Raji (cell line): ENCODE data around the gene MRPS16.

Source experiments
- POLR2A ChIP-seq: IDR thresholded peaks from 2 replicates; pipeline ENCODE4 v1.6.1; 2011; ENCODE audit warnings: low read depth, low read length, control low read depth; ENCODE audit not compliant: insufficient read depth

MRPS16 gene

GRCh38 chr10:73247509-73248258 is 4.8 kb downstream of the MRPS16 start:
- TF ChIP-seq POLR2A, result no peak

GRCh38 chr10:73246646-73247508 is 5.6 kb downstream of the MRPS16 start, which contains the start of gene DNAJC9:
Gene DNAJC9, minus strand, starts transcription at chr10:73247255. Its CDS starts 66 bp downstream, at chr10:73247189.
- TF ChIP-seq POLR2A, result peak; percentile 98

- TF ChIP-seq POLR2A, result no peak
Observed at GRCh38 chr10:73246322-73246645, 6.2 kb downstream of the MRPS16 start.

- TF ChIP-seq POLR2A, result no peak
Observed at GRCh38 chr10:73244866-73245477, 7.5 kb downstream of the MRPS16 start.

- no peak for TF ChIP-seq POLR2A
Observed at GRCh38 chr10:73239908-73240307, 12.5 kb downstream of the MRPS16 start.

GRCh38 chr10:73238990-73239566 is 13.4 kb downstream of the MRPS16 start:
- no peak for TF ChIP-seq POLR2A

GRCh38 chr10:73234695-73235094 is 17.7 kb downstream of the MRPS16 start:
- no peak for TF ChIP-seq POLR2A

GRCh38 chr10:73233883-73234282 is 18.6 kb downstream of the MRPS16 start:
- no peak for TF ChIP-seq POLR2A

GRCh38 chr10:73232887-73233286 is 19.6 kb downstream of the MRPS16 start:
- no peak for TF ChIP-seq POLR2A

- no peak for TF ChIP-seq POLR2A
Observed at GRCh38 chr10:73229567-73229966, 22.9 kb downstream of the MRPS16 start.

- TF ChIP-seq POLR2A, result no peak
Observed at GRCh38 chr10:73228247-73228646, 24.2 kb downstream of the MRPS16 start.

- no peak for TF ChIP-seq POLR2A
Observed at GRCh38 chr10:73226663-73227062, 25.8 kb downstream of the MRPS16 start.

- TF ChIP-seq POLR2A, result no peak
Observed at GRCh38 chr10:73225518-73225917, 26.9 kb downstream of the MRPS16 start.

GRCh38 chr10:73220989-73221388 is 31.5 kb downstream of the MRPS16 start:
- no peak for TF ChIP-seq POLR2A

GRCh38 chr10:73219384-73219783 is 33.1 kb downstream of the MRPS16 start:
- TF ChIP-seq POLR2A, result no peak

- no peak for TF ChIP-seq POLR2A
Observed at GRCh38 chr10:73218431-73219191, 33.8 kb downstream of the MRPS16 start.
